Esophagus muscularis mucosa (tissue), 3 donors: ENCODE data around the gene RABEP2.

ENCODE experiments used
- POLR2A ChIP-seq: fragments of 450-650 bp; IDR thresholded peaks from one replicate; pipeline ENCODE4 v1.6.1; 2017; ENCODE audit warnings: antibody characterized with exemption, moderate library complexity, mild to moderate bottlenecking, low read depth
- TF ChIP-seq, protein P1 (sequence below), 3 experiments: fragments of 200-600 bp in 2 of 3; fragments of 450-650 bp in 1 of 3; sonication (generic) in 2 of 3; IDR thresholded peaks; one replicate each; pipeline ENCODE4 v1.5.1; 2017 to 2019; ENCODE audit warnings: antibody characterized with exemption in 3 of 3, mild to moderate bottlenecking in 2 of 3, moderate library complexity in 1 of 3

DNA sequence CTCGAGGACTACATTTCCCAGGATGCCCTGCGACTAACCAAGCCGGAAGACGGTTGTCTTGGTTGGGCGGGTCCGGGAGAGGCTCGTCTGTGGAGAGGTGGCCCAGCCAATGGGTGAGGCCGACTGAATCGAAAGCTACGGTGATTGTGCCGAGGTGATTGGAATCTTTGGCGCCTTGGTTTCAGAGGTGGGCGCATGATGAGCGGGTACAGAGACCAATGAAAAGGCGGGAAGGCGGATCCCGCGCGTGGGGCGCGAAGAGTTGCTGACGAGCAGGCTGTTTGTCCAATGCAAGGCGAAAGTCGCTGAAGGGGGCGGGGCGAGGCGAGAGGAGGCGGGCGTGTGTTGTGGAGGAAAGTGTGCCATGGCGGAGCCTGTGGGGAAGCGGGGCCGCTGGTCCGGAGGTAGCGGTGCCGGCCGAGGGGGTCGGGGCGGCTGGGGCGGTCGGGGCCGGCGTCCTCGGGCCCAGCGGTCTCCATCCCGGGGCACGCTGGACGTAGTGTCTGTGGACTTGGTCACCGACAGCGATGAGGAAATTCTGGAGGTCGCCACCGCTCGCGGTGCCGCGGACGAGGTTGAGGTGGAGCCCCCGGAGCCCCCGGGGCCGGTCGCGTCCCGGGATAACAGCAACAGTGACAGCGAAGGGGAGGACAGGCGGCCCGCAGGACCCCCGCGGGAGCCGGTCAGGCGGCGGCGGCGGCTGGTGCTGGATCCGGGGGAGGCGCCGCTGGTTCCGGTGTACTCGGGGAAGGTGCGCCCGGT, 25.8 kb upstream of the RABEP2 start, which contains the start of gene NFATC2IP:
- TF ChIP-seq, protein P1, sequence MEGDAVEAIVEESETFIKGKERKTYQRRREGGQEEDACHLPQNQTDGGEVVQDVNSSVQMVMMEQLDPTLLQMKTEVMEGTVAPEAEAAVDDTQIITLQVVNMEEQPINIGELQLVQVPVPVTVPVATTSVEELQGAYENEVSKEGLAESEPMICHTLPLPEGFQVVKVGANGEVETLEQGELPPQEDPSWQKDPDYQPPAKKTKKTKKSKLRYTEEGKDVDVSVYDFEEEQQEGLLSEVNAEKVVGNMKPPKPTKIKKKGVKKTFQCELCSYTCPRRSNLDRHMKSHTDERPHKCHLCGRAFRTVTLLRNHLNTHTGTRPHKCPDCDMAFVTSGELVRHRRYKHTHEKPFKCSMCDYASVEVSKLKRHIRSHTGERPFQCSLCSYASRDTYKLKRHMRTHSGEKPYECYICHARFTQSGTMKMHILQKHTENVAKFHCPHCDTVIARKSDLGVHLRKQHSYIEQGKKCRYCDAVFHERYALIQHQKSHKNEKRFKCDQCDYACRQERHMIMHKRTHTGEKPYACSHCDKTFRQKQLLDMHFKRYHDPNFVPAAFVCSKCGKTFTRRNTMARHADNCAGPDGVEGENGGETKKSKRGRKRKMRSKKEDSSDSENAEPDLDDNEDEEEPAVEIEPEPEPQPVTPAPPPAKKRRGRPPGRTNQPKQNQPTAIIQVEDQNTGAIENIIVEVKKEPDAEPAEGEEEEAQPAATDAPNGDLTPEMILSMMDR (IDR thresholded peaks at IDR 0.05): peak in 1 of 3 experiments; percentile 30
- TF ChIP-seq POLR2A: no peak
